HG03558 (cell line): ENCODE measurements around the gene TTLL5.
"Not testable (repeated sequence)": the region's sequence is repeated elsewhere in the genome, so short reads cannot be mapped to it uniquely, and the experiment has no call there.

Source experiments
- ATAC-seq: cut with Tn5 transposase; IDR thresholded peaks from one replicate; pipeline ENCODE4 v1.9.1; 2021; ENCODE audit warnings: moderate number of reproducible peaks; ENCODE audit not compliant: unreplicated experiment; ENCODE audit errors: extremely low read depth

The TTLL5 gene

DNA sequence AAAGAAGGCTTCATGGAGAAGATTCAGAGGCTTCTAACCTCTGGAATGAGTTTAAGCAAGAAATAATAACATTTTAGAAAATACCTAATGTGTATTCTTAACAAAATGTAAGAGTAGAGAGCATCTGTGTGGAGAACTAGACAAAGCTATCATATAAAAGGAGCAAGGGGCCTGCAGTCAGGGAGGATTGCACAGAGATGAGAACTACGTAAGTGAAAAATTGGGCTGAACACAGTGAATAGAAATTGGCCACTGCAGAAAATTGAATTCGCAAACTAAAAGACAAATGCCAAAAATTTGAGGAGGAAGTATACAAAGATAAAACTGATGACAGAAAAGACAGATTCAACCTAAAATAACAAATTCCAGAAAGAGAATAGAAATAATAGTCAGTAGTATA is 227.9 kb downstream of the TTLL5 start:
- no peak for ATAC-seq

DNA sequence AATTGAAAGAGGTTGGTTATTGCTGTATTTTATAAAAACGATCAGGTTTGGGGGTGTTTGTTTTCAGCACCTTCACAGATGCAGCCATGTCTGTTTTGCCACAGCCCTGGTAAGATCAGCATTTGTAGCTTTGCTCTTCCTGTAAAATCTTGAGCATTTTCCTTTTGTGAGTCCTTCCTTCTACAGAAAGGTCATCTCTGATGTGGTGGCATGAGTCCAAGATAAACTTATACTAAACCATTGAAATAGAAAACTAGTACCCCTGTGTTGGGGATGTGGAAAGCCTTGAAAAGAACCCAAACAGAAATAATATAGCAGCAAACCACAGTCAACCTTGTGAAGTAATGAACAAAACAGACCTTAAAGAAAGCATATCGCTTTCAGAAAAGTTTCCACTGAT is 235.3 kb downstream of the TTLL5 start:
- ATAC-seq = no peak

DNA sequence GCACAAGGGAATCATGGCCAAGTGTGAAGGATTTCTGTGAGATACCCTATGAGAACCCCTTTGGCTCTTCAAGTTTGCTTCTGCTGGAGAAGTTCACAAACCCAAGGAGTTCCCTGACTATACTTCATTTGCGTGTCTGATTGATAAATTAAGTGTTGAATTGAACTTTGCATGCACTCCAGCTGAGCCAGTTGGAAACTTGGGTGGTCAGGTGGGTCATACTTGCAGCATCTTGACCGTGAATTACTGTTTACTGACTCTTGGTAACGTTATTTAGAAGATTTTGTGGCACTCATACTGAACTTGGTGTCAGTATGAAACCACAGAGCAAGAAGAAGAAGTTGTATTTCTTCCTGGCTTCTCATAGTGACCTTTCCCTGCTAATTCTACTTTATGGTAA is 243.3 kb downstream of the TTLL5 start:
- ATAC-seq = no peak

GRCh38 chr14:75905147-75905904 is 244.3 kb downstream of the TTLL5 start:
- ATAC-seq = no peak

DNA sequence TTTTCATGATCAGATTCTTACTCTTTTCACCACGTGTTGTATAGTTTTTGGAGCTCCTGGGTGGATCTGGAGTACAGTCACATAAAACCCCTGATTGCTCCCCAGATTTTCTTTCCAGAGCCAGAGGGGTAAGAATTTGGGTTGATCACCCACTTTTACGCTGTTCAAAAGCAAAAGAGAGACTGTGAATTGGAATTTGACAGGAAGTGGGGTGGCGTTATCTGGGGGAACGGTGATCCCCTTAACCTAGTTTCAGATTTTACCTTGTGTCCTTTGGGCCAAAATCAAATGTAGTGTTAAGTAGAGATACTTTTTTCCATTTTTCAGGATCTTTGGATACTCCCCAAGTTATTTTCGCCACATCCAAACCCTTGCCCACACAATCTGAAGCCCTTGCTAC is 245.2 kb downstream of the TTLL5 start:
- ATAC-seq = no peak

- ATAC-seq = no peak
These were observed 245.7 kb downstream of the TTLL5 start for GRCh38 chr14:75906680-75907280.

GRCh38 chr14:75907756-75908359 is 246.8 kb downstream of the TTLL5 start:
- ATAC-seq = no peak

DNA sequence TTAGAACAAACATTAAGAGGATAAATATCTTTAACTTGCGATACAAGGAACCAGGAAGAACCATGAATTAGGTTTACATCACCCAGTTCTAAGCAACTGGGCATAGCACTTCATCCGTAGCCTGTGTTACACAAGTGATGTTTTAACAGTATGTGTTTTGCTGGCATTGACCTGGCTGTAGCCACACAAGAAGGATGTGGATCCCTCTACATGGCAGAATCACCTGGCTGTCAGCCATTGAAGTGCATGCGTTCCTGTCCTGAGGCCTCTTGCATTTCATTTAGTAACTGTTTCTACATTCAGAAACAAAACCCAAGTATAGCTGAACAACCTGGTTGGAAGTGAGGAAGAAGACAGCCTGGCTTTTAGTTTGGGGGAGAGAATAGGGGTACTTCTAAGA is 248.6 kb downstream of the TTLL5 start:
- no peak for ATAC-seq

GRCh38 chr14:75910048-75910447 is 249.0 kb downstream of the TTLL5 start:
- no peak for ATAC-seq

DNA sequence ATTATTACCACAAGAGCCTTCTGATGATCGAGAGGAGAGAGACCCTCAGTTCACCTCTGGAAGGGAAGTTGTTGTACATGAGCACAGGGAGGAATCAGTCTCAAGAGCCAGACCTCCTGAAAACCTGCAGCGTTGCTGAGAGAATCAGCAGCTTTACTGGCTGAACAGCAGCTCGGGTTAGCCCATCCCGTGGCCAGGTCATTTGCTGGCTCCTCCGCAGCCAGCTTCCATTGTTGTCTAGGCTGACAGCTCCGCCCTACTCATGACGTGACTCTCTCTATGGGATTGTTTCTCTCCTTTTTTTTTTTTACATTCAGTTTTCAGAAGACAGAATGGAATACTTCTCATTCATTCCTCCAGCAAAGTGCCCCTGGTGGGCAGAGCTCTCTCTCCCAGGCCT is 250.8 kb downstream of the TTLL5 start:
- ATAC-seq = no peak

DNA sequence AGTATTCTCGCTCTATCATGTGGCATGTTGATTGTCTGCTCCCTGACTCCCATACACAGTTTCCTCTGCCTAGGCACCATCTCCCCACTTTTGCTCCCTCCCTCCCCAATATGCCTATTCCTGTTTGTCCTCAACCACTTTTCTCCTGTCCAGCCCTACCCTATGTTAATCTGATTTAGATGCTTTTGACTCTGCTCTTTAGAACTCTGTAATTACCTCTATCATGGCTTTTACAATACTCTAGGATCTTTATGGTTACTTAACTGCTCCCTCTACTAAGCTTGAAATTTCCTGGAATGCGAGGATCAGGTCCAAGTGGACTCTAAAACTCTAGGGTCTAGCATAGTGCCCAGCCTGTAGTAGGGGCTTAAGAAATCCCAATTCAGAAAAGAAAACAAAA is 252.1 kb downstream of the TTLL5 start:
- ATAC-seq = no peak

DNA sequence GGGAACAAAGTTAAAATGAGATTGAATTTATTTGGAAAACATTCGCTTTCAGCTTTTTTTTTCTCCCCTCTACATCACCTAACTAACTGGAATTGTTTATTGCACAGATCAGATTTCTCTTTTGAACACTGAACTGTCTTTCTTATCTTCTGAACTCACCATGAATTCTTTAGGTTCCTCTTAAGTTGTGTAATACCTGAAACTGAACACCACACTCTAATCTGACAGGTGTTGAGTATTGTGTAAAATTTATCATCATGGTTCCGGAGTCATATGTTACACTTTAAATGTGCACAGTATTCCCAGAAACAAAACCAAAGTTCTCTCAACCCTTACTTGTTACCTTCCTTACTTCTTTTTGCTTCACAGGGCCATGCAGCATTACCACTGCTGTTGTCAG is 254.0 kb downstream of the TTLL5 start:
- ATAC-seq = no peak

DNA sequence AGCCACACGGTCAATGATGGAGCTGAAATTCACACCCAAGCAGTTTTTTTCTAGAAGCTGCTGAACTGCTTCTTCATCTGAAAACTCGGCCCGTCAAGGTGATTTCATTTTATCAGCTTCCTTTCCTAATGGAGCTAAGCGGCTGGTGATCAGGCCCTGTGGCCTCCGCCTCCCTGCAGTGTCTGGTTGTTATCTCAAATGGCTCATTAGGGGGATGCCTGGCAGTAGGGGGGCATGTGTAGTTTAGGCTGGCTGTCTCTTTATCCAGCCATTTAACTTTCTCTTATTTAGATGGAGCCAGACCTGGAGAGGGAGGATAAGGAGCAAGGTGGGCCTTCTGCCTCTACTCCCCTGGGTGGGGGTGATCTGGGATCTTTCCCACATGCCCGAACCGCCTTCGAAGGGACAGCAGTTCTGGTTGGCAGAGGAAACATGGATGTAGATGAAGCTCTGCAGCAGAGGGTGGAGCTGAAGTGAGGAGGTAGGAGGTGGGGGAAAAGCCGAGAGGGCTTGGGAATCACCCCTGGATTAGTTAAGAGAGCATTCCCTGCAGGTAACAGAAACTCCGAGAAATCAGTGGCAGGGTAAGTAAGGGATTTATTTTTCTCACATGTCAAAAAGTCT is 256.4 kb downstream of the TTLL5 start:
- ATAC-seq = no peak

DNA sequence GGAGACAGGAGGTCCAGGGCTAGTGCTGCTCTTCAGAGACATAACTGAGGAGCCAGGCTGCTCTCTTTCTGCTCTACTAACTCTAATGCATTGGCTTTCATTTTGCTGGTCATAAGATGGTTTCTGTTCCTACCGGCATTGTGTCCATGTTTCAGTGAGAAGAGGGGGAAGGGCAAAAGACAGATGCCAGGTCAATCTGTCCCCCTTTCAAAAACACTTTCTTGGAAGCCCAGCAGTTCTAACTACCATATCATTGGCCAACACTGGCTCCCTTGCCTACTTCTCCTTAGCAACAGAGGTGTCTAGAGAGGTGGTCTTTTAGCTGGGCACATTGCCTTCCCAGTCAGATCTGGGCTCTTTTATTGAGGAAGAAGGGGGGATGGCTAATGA is 256.9 kb downstream of the TTLL5 start:
- no peak for ATAC-seq

GRCh38 chr14:75920421-75920820 is 259.4 kb downstream of the TTLL5 start:
- not testable (repeated sequence) for ATAC-seq

- not testable (repeated sequence) for ATAC-seq
These were observed 264.2 kb downstream of the TTLL5 start for GRCh38 chr14:75925141-75925840.

DNA sequence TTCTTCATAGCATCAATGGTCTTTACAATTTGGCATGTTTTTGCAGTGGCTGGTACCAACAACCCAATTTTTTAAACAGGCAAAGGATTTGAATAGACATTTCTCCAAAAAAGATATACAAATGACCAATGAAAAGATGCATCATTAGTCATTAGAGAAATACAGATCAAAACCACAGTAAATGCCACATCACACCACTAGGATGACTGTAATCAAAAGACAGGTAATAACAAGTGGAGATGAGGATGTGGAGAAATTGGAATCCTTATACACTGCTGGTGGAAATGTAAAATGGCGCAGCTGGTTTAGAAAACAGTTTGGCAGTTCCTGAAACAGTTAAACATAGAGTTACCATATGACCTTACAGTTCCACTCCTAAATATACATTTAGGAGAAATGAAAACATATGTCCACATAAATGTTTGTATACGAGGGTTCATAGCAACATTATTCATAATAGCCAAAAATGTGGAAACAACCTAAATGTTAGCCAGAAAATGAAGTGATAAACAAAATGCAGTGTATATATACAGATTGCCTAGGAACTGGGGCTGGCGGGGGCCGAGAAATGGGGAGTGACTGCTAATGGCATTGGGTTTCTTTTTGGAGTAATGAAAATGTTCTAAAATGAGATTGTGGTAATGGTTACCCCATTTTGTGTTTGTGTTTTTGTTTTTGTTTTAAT is 265.5 kb downstream of the TTLL5 start:
- no peak for ATAC-seq

- no peak for ATAC-seq
These were observed 266.6 kb downstream of the TTLL5 start for GRCh38 chr14:75927564-75928087.

DNA sequence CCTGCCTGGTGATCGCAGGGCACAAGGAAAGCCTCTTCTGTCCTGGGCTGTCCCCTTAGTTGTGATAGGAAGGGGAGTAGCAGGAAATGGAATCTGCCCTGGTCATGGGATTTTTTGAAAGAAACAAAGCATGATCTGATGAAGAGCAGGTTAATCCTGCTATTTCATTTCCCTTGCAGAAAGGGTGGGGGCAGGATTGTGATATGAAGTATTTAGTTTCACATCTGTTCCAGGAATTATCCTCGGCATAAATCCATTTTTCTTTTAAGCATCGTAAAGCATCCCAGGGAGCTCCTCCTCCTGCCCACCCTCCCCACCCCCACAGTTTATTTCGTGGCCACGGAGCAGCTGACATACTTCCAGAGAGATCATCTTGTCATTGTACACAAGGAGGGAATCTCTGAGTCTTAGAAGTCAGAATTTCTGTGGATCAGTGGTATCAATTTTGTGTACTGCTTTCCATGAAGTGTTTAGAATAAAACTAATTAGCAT is 267.7 kb downstream of the TTLL5 start:
- ATAC-seq = no peak
